Caki2 (cell line): ENCODE measurements around the gene KAT6B. TPM values are rescaled to one million over a fixed set of nuclear protein-coding genes. Genes with fewer than 3 reads are reported as not detected.

Source experiments
- DNase-seq: peaks from one replicate; pipeline ENCODE4 v3.0.0-alpha.2; 2015; ENCODE audit warnings: low read depth
- in situ Hi-C: cut with HindIII; loops from 2 replicates; pipeline ENCODE4 v1.10.0; 2016; ENCODE audit warnings: low sequenced_read_pairs, low pct_unique_long_range_greater_than_20kb, mixed read lengths
- total RNA-seq: library from RNA; depleted of rRNA; stranded (reverse); fragments of >200 nt; shearing (Covaris generic); gene quantifications from 2 replicates; pipeline ENCODE4 v1.2.3, GENCODE V29; 2014; ENCODE audit warnings: low replicate concordance

The KAT6B gene
- total RNA-seq, 1 experiment from 2014 or later, result 7.9 TPM

DNA sequence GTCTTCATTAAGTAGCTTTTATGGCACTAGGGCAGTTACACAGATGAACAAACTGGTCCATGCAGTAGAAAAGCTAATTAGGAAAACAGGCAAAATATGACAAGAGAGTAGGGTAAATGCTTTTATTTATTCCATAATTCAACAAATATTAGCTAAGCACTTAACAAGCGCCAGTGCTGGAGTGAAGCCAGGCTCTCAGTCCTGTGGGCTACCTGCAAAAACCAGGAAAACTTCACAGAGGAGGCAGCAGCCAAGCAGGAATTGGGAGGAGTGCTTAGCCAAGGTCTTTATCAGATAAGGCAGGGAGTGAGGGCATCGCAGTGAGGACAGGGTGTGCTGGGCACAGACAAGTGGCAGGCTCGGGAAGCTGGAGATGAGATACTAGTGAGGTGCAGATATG is 4.9 kb upstream of the KAT6B start:
- no peak for DNase-seq
- in situ Hi-C loops, result no loop called here

GRCh38 chr10:74822101-74822500 is 4.3 kb upstream of the KAT6B start:
- in situ Hi-C loops, result no loop called here

DNA sequence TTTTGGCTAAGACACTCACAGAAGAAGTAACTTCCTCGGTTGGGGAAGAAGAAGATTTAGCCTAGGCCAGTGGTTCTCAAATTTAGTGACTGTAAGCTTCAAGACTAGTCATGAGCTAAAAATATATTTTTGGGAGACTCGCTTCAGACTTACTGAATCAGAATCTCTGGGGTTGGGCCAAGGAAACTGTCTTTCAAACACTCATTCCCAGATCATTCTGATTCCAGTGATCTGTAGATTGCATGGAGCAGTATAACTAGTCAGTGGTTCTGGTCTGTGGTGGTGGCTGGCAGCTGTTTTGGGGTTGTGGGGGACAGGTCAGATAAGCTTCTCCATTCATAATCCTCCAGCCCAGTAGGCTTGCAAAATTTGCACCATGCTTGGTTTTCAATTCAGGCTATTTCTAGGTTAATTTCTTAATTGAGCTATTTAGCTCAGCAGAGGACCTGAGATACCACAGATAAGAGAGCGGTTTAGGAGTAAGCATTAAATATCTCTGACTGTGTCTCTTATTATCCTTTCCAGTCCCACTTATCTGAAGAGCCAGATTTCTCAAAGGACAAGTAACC is 3.8 kb upstream of the KAT6B start:
- in situ Hi-C loops, result no loop called here

More at GRCh38 chr10:74822101-74822500, 4.3 kb upstream of the KAT6B start:
- DNase-seq, result no peak

DNA sequence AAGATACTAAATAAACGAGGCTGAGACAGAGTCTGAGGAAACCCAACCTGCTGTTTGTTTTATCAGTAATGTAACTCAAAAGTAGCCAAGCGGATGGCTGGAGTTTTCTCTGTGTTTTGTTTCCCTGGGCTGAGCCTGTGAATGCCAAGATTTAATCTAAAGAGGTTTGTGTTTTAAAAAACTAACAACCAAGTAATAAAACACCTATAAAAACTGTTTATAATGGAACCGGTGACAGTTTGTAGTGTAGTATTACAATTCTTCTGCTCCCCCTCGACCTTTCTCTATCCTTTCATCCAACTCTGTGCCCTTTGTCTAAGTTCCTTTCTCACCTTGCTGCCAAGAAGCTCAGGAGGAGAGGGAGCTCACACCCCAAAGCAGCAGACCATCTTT is 2.6 kb upstream of the KAT6B start:
- no peak for DNase-seq
- in situ Hi-C loops, result no loop called here

More for the DNA sequence above, 3.8 kb upstream of the KAT6B start:
- no peak for DNase-seq

DNA sequence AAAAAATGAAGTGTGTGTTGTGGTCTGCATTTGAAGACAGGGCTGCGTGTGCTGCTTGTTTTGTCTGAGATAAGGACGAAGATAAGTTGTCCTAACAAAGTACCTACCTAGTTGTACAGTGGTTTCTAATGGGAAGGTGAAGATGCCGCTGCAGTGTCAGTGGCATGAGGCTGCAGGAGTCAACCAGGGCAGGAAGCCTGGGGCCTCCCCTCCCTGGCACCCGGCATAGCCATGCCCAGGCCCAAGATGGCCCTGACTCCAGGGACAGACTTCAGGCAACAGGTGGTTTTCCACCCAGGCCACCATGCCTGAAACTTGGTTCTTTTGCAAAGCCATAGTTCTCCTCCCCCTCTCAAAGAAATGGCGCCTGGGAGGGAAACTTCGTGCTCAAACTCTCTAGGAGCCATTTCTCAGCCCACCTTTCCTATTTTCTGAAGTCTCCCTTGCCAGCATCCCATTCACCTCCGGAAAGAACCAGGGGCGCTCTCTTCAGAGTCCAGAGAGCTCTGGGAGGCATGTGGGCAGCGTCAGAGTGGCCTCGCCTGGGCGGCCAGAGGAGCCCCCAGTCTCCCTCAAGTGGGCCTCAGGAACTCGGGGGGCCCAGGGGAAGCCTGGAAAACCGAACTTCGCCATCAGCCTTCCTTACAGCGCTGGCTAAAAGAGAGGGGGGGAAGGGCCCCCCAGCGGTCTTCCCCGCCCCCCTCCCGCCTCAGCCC is 2.1 kb upstream of the KAT6B start:
- in situ Hi-C loops, result no loop called here
- DNase-seq, result no peak

- peak; percentile 39 for DNase-seq
- in situ Hi-C loops, result no loop called here
These were observed 1.5 kb upstream of the KAT6B start for GRCh38 chr10:74824900-74825370.

DNA sequence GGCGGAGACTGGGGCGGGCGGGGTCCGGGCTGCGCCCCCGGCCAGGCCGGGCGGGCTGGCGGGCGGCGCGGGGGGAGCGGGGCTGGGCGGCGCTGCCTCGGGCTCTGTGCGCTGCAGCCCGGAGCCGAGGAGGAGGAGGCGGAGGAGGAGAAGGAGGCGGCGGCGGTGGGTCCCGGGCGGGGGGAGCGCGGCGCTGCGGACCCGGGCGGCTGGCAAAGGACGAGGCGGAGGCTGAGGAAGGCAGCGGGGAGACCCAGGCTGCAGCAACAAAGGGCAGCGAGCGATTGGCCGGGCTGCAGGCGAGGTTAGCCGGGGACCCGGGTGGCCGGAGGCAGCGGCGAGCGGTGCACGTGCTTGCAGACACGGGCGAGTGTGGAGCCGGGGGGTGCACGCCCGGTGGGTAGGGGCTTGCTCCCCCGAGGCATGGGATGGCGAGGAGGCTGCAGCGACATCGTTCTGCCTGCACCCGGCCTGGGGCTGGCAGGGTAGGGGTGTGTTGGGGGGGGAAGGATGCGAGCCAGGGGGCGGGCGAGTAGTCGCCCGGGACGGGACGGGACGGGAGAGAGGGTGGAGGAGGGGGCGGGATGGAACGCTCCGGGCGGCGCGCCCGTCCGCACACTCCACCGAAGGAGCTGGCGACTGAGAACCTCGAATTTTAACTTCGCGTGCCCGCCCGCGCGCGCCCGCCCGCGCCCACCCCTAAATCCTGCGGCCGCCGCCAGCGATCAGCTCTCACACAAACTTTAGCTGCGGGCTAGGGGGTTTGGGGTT is 844 bp upstream of the KAT6B start:
- peak; percentile 64 for DNase-seq
- in situ Hi-C loops, result no loop called here

DNA sequence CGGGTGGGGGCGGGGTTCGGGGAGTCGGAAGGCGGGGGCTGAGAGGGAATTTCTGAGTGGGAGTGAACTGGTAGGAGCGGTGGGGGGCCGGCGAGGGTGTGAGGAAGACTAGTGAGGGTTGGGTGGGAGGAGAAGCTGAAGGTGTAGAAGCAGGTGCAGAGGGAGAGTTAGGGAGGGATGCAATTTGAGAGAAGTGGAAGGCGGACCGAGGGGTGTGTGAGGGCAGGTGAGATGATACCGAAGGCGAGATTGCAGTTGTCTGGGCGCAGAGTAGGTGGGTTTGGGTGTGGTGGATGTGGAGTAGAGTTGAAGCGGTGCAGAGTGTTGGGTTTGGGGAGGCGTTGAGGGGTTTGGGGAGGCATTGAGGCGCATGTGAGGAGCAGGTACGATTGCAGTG is 643 bp downstream of the KAT6B start:
- in situ Hi-C loops, result no loop called here

DNA sequence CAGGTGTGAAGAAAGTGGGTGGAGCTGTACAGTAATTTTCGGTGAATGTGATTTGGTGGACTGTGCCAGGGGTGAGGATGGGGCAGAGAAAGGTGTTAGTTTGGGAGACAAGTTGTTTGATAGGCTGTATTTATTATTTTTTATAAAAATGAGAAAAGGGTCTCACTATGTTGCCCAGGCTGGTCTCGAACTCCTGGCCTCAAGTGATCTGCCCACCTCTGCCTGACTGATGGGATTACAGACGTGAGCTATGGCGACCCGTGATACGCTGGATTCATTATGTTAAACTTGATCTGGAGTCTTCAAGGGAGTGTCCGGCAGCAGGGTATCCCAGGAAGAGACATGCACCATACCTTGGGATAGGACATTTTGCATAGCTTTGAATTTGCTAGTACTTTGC is 1.3 kb downstream of the KAT6B start:
- in situ Hi-C loops, result no loop called here

More for the DNA sequence above, 643 bp downstream of the KAT6B start:
- peak; percentile 49 for DNase-seq

GRCh38 chr10:74828946-74829345 is 2.5 kb downstream of the KAT6B start:
- in situ Hi-C loops, result no loop called here
- DNase-seq, result no peak

More for the DNA sequence above, 1.3 kb downstream of the KAT6B start:
- no peak for DNase-seq

GRCh38 chr10:74831518-74832120 is 5.2 kb downstream of the KAT6B start:
- no peak for DNase-seq
- in situ Hi-C loops, result no loop called here

GRCh38 chr10:74835963-74836362 is 9.6 kb downstream of the KAT6B start:
- no peak for DNase-seq
- in situ Hi-C loops, result no loop called here

DNA sequence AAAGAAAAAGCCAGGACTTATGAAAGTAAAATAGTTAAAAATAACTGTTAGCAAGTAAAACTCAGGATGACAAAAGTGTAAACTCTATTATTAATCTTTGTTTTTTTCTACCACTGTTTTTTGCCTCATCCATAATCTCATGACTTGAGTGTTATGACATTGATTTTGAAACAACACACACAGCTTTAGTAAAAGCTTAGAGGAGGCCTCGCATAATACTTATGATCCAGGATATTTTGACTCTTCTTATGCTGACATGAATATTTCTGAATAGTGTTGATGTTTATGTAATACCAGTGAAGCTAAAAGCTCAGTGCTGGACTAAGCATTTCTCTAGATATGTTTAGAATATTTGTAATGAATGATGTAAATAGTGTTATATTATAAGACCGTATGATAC is 10.5 kb downstream of the KAT6B start:
- in situ Hi-C loops, result no loop called here
- DNase-seq, result no peak

- no peak for DNase-seq
- in situ Hi-C loops, result no loop called here
These were observed 11.3 kb downstream of the KAT6B start for GRCh38 chr10:74837743-74838142.

DNA sequence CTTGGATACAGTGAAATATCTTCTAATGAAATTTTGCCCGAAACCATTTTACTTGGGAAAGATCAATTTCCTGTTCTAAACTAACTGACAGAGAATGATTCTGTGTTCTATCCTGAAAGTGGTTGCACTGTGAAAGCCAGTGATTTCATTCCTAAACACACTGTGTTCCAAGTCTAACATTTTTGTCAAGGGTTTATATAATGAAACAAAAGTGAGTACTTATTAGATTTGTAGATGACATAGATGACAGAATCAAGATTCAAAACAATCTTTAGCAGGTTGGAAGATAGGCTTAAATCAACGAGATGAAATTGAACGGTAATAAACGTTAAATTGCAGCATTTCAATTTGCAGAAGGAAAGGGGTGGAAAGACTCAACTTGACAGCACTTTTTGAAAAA is 13.3 kb downstream of the KAT6B start:
- no peak for DNase-seq
- in situ Hi-C loops, result no loop called here

DNA sequence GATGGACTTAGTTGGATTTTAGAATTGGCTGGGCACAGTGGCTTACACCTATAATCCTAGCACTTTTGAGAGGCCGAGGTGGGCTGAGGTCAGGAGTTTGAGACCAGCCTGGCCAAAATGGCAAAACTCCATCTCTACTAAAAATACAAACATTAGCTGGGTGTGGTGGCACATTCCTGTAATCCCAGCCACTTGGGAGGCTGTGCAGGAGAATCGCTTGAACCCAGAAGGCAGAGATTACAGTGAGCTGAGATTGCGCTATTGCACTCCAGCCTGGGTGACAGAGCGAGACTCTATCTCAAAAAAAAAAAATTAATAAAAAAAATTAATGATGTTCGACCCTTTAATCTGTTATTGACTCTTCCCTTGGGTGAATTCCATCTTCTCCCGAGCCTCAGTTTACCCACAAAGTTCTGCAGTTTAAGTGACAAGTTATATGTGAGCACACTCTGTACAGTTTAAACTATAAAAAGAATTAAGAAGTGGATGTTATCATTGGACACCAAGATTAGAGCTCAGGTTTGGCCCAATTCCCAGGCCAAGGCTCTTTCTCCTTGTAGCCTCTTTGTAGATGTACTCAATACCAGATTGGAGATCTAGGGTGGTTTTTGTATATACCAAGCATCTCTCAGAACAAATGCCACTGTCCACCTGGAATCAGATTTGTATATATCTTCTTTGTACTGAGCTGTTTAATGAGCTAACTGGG is 15.0 kb downstream of the KAT6B start:
- no peak for DNase-seq
- in situ Hi-C loops, result no loop called here

DNA sequence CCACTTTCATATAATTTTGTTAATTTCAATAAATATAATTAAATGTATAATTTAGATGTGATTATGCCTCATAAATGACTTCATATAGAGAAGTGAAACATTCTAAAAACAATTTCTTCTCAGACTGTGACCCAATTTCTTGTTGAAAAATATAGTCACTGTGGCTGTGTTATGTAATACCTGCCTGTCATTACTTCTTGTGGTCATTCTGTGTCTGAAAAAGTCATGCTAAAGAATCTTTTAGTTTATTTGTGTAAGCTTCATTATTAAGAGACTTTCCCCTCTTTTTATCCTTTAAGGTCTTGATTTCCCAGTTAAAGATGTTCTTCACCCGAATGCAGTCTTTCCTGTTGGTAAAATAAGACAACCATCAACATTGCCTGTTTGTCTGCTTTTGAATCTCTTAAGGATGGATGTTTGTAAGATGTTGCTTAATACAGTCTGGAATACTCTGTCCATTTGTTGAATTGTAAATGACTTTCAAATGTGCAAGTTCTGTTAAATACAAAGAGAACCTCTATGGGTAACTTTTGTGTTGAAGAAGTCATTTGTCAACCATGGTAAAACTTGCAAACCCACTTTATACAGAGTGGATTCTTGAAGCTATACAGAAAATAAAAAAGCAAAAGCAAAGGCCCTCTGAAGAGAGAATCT is 16.0 kb downstream of the KAT6B start:
- in situ Hi-C loops, result no loop called here
- no peak for DNase-seq

GRCh38 chr10:74846958-74847357 is 20.6 kb downstream of the KAT6B start:
- no peak for DNase-seq
- in situ Hi-C loops, result no loop called here
